IMR-90 (cell line): Measurements from ENCODE around the gene KDM3A. TPM values are rescaled to one million over a fixed set of nuclear protein-coding genes. Genes with fewer than 3 reads are reported as not detected.

Source experiments
- ATAC-seq: fragments of 200-7000 bp; cut with Tn5 transposase; 2 replicates; pipeline ENCODE4 v1.9.1; 2020; ENCODE audit warnings: low read depth, mild to moderate bottlenecking, moderate library complexity
- BruUV-seq: library from RNA; stranded (reverse); fragments of 400-500 nt; replicated peaks from 2 replicates; lab custom pipeline; 2021; lab: Mats Ljungman, UMichigan
- CTCF ChIA-PET: fragments of 300-600 bp; formaldehyde crosslinking; extraction: SDS; loops from one replicate; lab custom pipeline; 2021; ENCODE audit warnings: antibody characterized with exemption; lab: Yijun Ruan, JAX
- POLR2A ChIA-PET: fragments of 300-600 bp; sonication (Branson Sonifier 250); formaldehyde crosslinking; loops from one replicate; lab custom pipeline; 2022; ENCODE audit warnings: antibody characterized with exemption; ENCODE audit not compliant: unreplicated experiment; lab: Charles Lee
- DNase-seq: peaks from one replicate; pipeline ENCODE4 v3.0.0; 2013
- H2AFZ ChIP-seq: replicated peaks from 2 replicates; pipeline ENCODE3; 2013; ENCODE audit warnings: low read length, mild to moderate bottlenecking; ENCODE audit not compliant: poor library complexity
- H2AK5ac ChIP-seq: 2 replicates; pipeline ENCODE4 v1.6.1; 2013; ENCODE audit warnings: low read depth, low read length, inconsistent platforms
- H2AK9ac ChIP-seq: replicated peaks from 2 replicates; pipeline ENCODE3; 2013; ENCODE audit warnings: mild to moderate bottlenecking, low read depth, low read length, moderate library complexity; ENCODE audit not compliant: poor library complexity
- H2BK120ac ChIP-seq: 2 replicates; pipeline ENCODE4 v1.6.1; 2013; ENCODE audit warnings: low read depth, low read length, inconsistent platforms
- H2BK15ac ChIP-seq: 3 replicates; pipeline ENCODE4 v1.6.1; 2013; ENCODE audit warnings: low read depth, low read length, inconsistent platforms
- H2BK20ac ChIP-seq: 2 replicates; pipeline ENCODE4 v1.6.1; 2013; ENCODE audit warnings: low read depth, mild to moderate bottlenecking, inconsistent platforms, low read length, moderate library complexity
- H2BK5ac ChIP-seq: 2 replicates; pipeline ENCODE4 v1.6.1; 2013; ENCODE audit warnings: mild to moderate bottlenecking, low read depth, low read length, inconsistent platforms; ENCODE audit not compliant: poor library complexity, severe bottlenecking
- H3K14ac ChIP-seq: replicated peaks from 2 replicates; pipeline ENCODE4 v1.6.1; 2013; ENCODE audit warnings: low read depth, low read length, inconsistent platforms
- H3K18ac ChIP-seq: 2 replicates; pipeline ENCODE4 v1.6.1; 2013; ENCODE audit warnings: low read depth, low read length, control low read depth
- H3K23ac ChIP-seq: 2 replicates; pipeline ENCODE4 v1.6.1; 2013; ENCODE audit warnings: low read depth, low read length, inconsistent platforms
- H3K27ac ChIP-seq: 2 replicates; pipeline ENCODE4 v1.5.1; 2013; ENCODE audit warnings: mild to moderate bottlenecking, control low read depth, low read length; ENCODE audit not compliant: insufficient read depth
- H3K27me3 ChIP-seq: 2 replicates; pipeline ENCODE4 v1.6.1; 2013; ENCODE audit warnings: low read length; ENCODE audit not compliant: control insufficient read depth, insufficient read depth
- H3K36me3 ChIP-seq: 2 replicates; pipeline ENCODE4 v1.6.1; 2013; ENCODE audit warnings: low read length, mixed read lengths; ENCODE audit not compliant: control insufficient read depth, insufficient read depth
- H3K4ac ChIP-seq: 2 replicates; pipeline ENCODE4 v1.6.1; 2013; ENCODE audit warnings: low read depth, low read length, inconsistent platforms
- H3K4me1 ChIP-seq: 2 replicates; pipeline ENCODE4 v1.6.1; 2013; ENCODE audit warnings: low read length, mixed read lengths; ENCODE audit not compliant: control insufficient read depth, insufficient read depth
- H3K4me2 ChIP-seq: 2 replicates; pipeline ENCODE4 v1.6.1; 2013; ENCODE audit warnings: low read depth, mild to moderate bottlenecking, control low read depth, low read length, moderate library complexity
- H3K4me3 ChIP-seq: 2 replicates; pipeline ENCODE4 v1.5.1; 2013; ENCODE audit warnings: low read depth, mild to moderate bottlenecking, control low read depth, low read length, moderate library complexity; ENCODE audit not compliant: insufficient read depth
- H3K56ac ChIP-seq: 2 replicates; pipeline ENCODE4 v1.6.1; 2013; ENCODE audit warnings: low read length, inconsistent platforms; ENCODE audit not compliant: insufficient read depth; ENCODE audit errors: extremely low read depth
- H3K79me1 ChIP-seq, 2 experiments: 2 replicates each; pipeline ENCODE4 v1.6.1; 2013; ENCODE audit warnings: low read length in 2 of 2, inconsistent platforms in 1 of 2, low read depth in 1 of 2
- H3K9ac ChIP-seq: 2 replicates; pipeline ENCODE4 v1.6.1; 2013; ENCODE audit warnings: low read depth, low read length, control low read depth
- H3K9me1 ChIP-seq: 2 replicates; pipeline ENCODE4 v1.6.1; 2013; ENCODE audit warnings: low read length, inconsistent platforms; ENCODE audit not compliant: insufficient read depth
- H3K9me3 ChIP-seq: 2 replicates; pipeline ENCODE4 v1.6.1; 2013; ENCODE audit warnings: low read length; ENCODE audit not compliant: control insufficient read depth, insufficient read depth
- H4K20me1 ChIP-seq: 2 replicates; pipeline ENCODE4 v1.6.1; 2013; ENCODE audit warnings: low read length, inconsistent platforms; ENCODE audit not compliant: insufficient read depth
- H4K5ac ChIP-seq: 2 replicates; pipeline ENCODE4 v1.6.1; 2013; ENCODE audit warnings: mild to moderate bottlenecking, low read depth, low read length, control low read depth
- H4K8ac ChIP-seq, 2 experiments: 2 replicates each; pipeline ENCODE4 v1.6.1; 2013; ENCODE audit warnings: low read depth in 2 of 2, low read length in 2 of 2, control low read depth in 1 of 2, inconsistent platforms in 1 of 2
- H4K91ac ChIP-seq: 2 replicates; pipeline ENCODE4 v1.6.1; 2013; ENCODE audit warnings: low read depth, low read length, inconsistent platforms; ENCODE audit not compliant: insufficient read depth
- BHLHE40 ChIP-seq: fragments of 150-350 bp; IDR thresholded peaks from 2 replicates; pipeline ENCODE4 v1.6.1; 2016; ENCODE audit warnings: mild to moderate bottlenecking, low read depth, low read length
- CEBPB ChIP-seq: IDR thresholded peaks from 2 replicates; pipeline ENCODE4 v1.6.1; 2012; ENCODE audit warnings: low read depth, low read length, improper control_type of control experiment
- CHD1 ChIP-seq: IDR thresholded peaks from 2 replicates; pipeline ENCODE4 v1.6.1; 2012; ENCODE audit warnings: low read depth, low read length, improper control_type of control experiment
- MAFK ChIP-seq: IDR thresholded peaks from 2 replicates; pipeline ENCODE4 v1.6.1; 2012; ENCODE audit warnings: low read depth, low read length, improper control_type of control experiment
- MAZ ChIP-seq: IDR thresholded peaks from 2 replicates; pipeline ENCODE4 v1.6.1; 2012; ENCODE audit warnings: low read depth, mild to moderate bottlenecking, low read length, improper control_type of control experiment, moderate library complexity, borderline replicate concordance
- MXI1 ChIP-seq: IDR thresholded peaks from 2 replicates; pipeline ENCODE4 v1.6.1; 2012; ENCODE audit warnings: low read depth, mild to moderate bottlenecking, low read length, moderate library complexity, borderline replicate concordance
- NFE2L2 ChIP-seq: fragments of 150-350 bp; IDR thresholded peaks from 2 replicates; pipeline ENCODE4 v1.6.1; 2016; ENCODE audit warnings: low read depth, mild to moderate bottlenecking, low read length
- POLR2A ChIP-seq: IDR thresholded peaks from 2 replicates; pipeline ENCODE4 v1.6.1; 2012; ENCODE audit warnings: mild to moderate bottlenecking, low read depth, low read length
- RCOR1 ChIP-seq: IDR thresholded peaks from 2 replicates; pipeline ENCODE4 v1.6.1; 2012; ENCODE audit warnings: mild to moderate bottlenecking, low read length, improper control_type of control experiment; ENCODE audit not compliant: insufficient replicate concordance
- RFX5 ChIP-seq: IDR thresholded peaks from 2 replicates; pipeline ENCODE4 v1.8.0; 2012; ENCODE audit warnings: low read depth, mild to moderate bottlenecking, low read length, moderate library complexity
- SMC3 ChIP-seq: fragments of 150-350 bp; IDR thresholded peaks from 2 replicates; pipeline ENCODE4 v1.6.1; 2016; ENCODE audit warnings: low read depth, mild to moderate bottlenecking, antibody characterized with exemption, low read length, moderate library complexity
- WGBS, 2 experiments: methylation state at CpG; one replicate each; pipeline versions ENCODE4 v1.1.5 to v1.1.7; 2013; ENCODE audit warnings: missing lambda C conversion rate in 2 of 2; ENCODE audit not compliant: insufficient read length in 1 of 2; ENCODE audit errors: extremely low coverage in 2 of 2; 5-methylcytosine and 5-hydroxymethylcytosine counted together
- dilution Hi-C: fragments of 300-500 bp; cut with HindIII; formaldehyde crosslinking; loops from one replicate; pipeline ENCODE4 v1.14.3; 2018; ENCODE audit warnings: low sequenced_read_pairs; ENCODE audit not compliant: unreplicated experiment
- in situ Hi-C: fragments of 300-500 bp; cut with MboI; formaldehyde crosslinking; loops from 3 replicates; pipeline ENCODE4 v1.14.3; 2019; ENCODE audit warnings: low sequenced_read_pairs, inconsistent platforms, mixed read lengths
- intact Hi-C: fragments of 100-400 bp; cut with micrococcal nuclease; formaldehyde crosslinking; loops from 2 replicates; pipeline ENCODE4 v1.10.0; 2022
- polyA plus RNA-seq, 3 experiments: library from polyadenylated mRNA; depleted of rRNA; stranded (reverse); fragments of >200 nt; gene quantifications; 2 replicates each; pipeline ENCODE4 v1.2.3, GENCODE V29; 2012; ENCODE audit warnings: low replicate concordance in 1 of 3
- total RNA-seq: library from RNA; depleted of rRNA; stranded (reverse); fragments of >200 nt; gene quantifications from 2 replicates; pipeline ENCODE4 v1.2.3, GENCODE V29; 2012
- TF ChIP-seq, protein P1 (sequence below): fragments of 150-350 bp; IDR thresholded peaks from 2 replicates; pipeline ENCODE4 v1.6.1; 2016; ENCODE audit warnings: low read depth, mild to moderate bottlenecking, low read length, moderate library complexity, borderline replicate concordance
- TF ChIP-seq, protein P2 (sequence below): fragments of 150-350 bp; IDR thresholded peaks from 2 replicates; pipeline ENCODE4 v1.6.1; 2017; ENCODE audit warnings: mild to moderate bottlenecking, antibody characterized with exemption, low read length, low read depth

The KDM3A gene
- total and polyA plus RNA-seq, 2 of the 4 experiments (the other 2 are of a cell fraction) = 24.8 to 33.3 TPM

GRCh38 chr2:86412007-86412406 lies 29.2 kb upstream of the KDM3A start:
- Histone ChIP-seq H3K23ac (no peak overlapping the region), H3K9ac (no peak overlapping the region), H2AK9ac (no peak overlapping the region), H3K56ac (no peak overlapping the region), H3K4me3 (no peak overlapping the region), H3K9me3 (no peaks in the 10 kb centered on the region), H4K91ac (no peak overlapping the region), H2BK20ac (no peak overlapping the region), H4K5ac (no peak overlapping the region), H3K27ac (no peak overlapping the region), H3K9me1 (no peaks in the 10 kb centered on the region; the same call in 1 of the 2 replicates), H3K4ac (no peak overlapping the region), H2BK5ac (no peak overlapping the region), H2AFZ (no peak overlapping the region), H4K8ac (no peak overlapping the region), H3K4me2 (no peak overlapping the region), H3K18ac (no peak overlapping the region), H3K36me3 (no peaks in the 10 kb centered on the region), H2BK120ac (no peak overlapping the region), H2AK5ac (no peak overlapping the region), H3K27me3 (peaks cover 6% of the 10 kb centered on the region), H3K14ac (no peak overlapping the region), H4K20me1 (no peaks in the 10 kb centered on the region), H2BK15ac (no peak overlapping the region), H3K79me1 (no peaks in the 10 kb centered on the region), H3K4me1 (no peaks in the 10 kb centered on the region)
- no peak for TF ChIP-seq CEBPB
- TF ChIP-seq MAZ = no peak
- no peak for TF ChIP-seq POLR2A
- no peak for TF ChIP-seq MXI1
- no peak for TF ChIP-seq MAFK
- TF ChIP-seq, protein P1, sequence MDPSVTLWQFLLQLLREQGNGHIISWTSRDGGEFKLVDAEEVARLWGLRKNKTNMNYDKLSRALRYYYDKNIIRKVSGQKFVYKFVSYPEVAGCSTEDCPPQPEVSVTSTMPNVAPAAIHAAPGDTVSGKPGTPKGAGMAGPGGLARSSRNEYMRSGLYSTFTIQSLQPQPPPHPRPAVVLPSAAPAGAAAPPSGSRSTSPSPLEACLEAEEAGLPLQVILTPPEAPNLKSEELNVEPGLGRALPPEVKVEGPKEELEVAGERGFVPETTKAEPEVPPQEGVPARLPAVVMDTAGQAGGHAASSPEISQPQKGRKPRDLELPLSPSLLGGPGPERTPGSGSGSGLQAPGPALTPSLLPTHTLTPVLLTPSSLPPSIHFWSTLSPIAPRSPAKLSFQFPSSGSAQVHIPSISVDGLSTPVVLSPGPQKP = no peak
- TF ChIP-seq CHD1 = no peak
- no peak for TF ChIP-seq RFX5
- TF ChIP-seq BHLHE40 = no peak
- no peak for TF ChIP-seq SMC3
- TF ChIP-seq, protein P2, sequence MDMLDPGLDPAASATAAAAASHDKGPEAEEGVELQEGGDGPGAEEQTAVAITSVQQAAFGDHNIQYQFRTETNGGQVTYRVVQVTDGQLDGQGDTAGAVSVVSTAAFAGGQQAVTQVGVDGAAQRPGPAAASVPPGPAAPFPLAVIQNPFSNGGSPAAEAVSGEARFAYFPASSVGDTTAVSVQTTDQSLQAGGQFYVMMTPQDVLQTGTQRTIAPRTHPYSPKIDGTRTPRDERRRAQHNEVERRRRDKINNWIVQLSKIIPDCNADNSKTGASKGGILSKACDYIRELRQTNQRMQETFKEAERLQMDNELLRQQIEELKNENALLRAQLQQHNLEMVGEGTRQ = no peak
- no peak for TF ChIP-seq RCOR1
- no peak for TF ChIP-seq NFE2L2
- DNase-seq (no peak), ATAC-seq (no peak)
- dilution Hi-C loops (no loop called here), intact Hi-C loops (no loop called here), in situ Hi-C loops (no loop called here)
- ChIA-PET POLR2A (no interaction called here), CTCF (no interaction called here)
- no TSS peak for BruUV-seq
- 87% methylated on average over 3 of the region's 3 CpGs; no CpG with 5 or more reads in 1 of the 2 experiments for WGBS, 2 experiments
